ENCODE data around the gene KNTC1. TPM values are rescaled to one million over a fixed set of nuclear protein-coding genes. Genes with fewer than 3 reads are reported as not detected.

KNTC1 gene
- total and polyA plus RNA-seq, 9 donors, result 4.7 to 15.9 (median 8.6) TPM

DNA sequence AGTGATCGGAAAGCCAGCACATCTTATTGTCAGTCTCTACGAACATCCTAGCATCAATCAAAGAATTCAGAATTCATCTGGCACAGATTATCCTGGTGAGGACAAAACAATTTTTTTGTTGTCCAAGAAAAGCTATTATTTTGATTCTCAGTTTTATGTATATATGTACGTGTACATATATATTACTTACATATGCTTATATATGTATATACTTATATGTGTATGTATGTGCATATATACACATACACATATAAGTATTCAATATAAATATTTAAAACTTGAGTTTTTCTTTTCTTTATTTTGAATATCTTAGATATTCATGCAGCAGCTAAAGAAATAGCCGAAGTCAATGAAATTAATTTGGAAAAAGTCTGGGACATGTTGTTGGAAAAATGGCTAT, 77.9 kb downstream of the KNTC1 start:
- TF ChIP-seq EP300 (IDR thresholded peaks at IDR 0.05) (no peak), POLR2A (IDR thresholded peaks at IDR 0.05) (no peak)
- TF ChIP-seq, protein P1, sequence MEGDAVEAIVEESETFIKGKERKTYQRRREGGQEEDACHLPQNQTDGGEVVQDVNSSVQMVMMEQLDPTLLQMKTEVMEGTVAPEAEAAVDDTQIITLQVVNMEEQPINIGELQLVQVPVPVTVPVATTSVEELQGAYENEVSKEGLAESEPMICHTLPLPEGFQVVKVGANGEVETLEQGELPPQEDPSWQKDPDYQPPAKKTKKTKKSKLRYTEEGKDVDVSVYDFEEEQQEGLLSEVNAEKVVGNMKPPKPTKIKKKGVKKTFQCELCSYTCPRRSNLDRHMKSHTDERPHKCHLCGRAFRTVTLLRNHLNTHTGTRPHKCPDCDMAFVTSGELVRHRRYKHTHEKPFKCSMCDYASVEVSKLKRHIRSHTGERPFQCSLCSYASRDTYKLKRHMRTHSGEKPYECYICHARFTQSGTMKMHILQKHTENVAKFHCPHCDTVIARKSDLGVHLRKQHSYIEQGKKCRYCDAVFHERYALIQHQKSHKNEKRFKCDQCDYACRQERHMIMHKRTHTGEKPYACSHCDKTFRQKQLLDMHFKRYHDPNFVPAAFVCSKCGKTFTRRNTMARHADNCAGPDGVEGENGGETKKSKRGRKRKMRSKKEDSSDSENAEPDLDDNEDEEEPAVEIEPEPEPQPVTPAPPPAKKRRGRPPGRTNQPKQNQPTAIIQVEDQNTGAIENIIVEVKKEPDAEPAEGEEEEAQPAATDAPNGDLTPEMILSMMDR (IDR thresholded peaks at IDR 0.05), result no peak
- Histone ChIP-seq H3K36me3 (no peaks in the 10 kb centered on the region), H3K4me1 (ENCODE audit: insufficient read depth) (no peaks in the 10 kb centered on the region), H3K27ac (no peak overlapping the region), H3K27me3 (no peaks in the 10 kb centered on the region), H3K4me3 (no peak overlapping the region), H3K9me3 (no peaks in the 10 kb centered on the region)
- no peak for DNase-seq
- WGBS, 3 donors, result 93 to 96% (median 94%) methylated on average over 4 of the region's 4 CpGs
- intact Hi-C loops (cut with DNase I), result no loop called here

GRCh38 chr12:122609732-122610131, 82.7 kb downstream of the KNTC1 start:
- intact Hi-C loops (cut with DNase I), result no loop called here
- WGBS, 3 donors, result 73 to 76% (median 75%) methylated on average over 3 of the region's 3 CpGs
- H3K4me1 ChIP-seq (ENCODE audit: insufficient read depth), result no peaks in the 10 kb centered on the region

DNA sequence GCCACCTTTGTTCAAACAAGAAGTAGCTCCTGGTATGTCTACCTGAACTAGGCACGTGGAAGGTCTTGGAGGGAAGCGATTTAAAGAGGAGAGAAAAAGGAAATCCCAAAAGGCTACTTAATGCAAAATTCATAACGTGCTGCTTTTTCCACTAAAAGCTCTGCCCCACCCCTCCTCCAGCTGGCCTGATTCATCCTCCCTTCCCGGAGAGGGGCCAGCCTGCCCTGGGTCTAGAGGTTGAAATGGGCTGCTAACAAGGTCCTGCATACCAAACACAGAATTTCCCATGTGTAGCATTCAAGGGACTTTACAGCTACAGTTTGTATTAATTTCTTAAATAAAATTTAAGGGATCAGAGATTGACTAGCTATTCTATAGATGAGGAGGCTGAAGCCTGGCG, 83.2 kb downstream of the KNTC1 start:
- no peak for DNase-seq
- Histone ChIP-seq H3K36me3 (no peaks in the 10 kb centered on the region), H3K4me3 (no peak overlapping the region), H3K9me3 (no peaks in the 10 kb centered on the region), H3K27ac (no peak overlapping the region), H3K4me1 (ENCODE audit: insufficient read depth) (no peaks in the 10 kb centered on the region), H3K27me3 (no peaks in the 10 kb centered on the region)
- intact Hi-C loops (cut with DNase I), result no loop called here
- 74 to 80% (median 76%) methylated on average over 5 of the region's 5 CpGs for WGBS, 3 donors
- TF ChIP-seq POLR2A (IDR thresholded peaks at IDR 0.05), result no peak
- no peak for TF ChIP-seq EP300 (IDR thresholded peaks at IDR 0.05)

More at GRCh38 chr12:122609732-122610131, 82.7 kb downstream of the KNTC1 start:
- no peaks in the 10 kb centered on the region for H3K9me3 ChIP-seq
- no peak overlapping the region for H3K4me3 ChIP-seq
- TF ChIP-seq, protein P1 (IDR thresholded peaks at IDR 0.05), result no peak
- TF ChIP-seq EP300 (IDR thresholded peaks at IDR 0.05) (no peak), POLR2A (IDR thresholded peaks at IDR 0.05) (no peak)
- no peaks in the 10 kb centered on the region for H3K27me3 ChIP-seq
- H3K36me3 ChIP-seq, result no peaks in the 10 kb centered on the region
- no peak for DNase-seq
- no peak overlapping the region for H3K27ac ChIP-seq

DNA sequence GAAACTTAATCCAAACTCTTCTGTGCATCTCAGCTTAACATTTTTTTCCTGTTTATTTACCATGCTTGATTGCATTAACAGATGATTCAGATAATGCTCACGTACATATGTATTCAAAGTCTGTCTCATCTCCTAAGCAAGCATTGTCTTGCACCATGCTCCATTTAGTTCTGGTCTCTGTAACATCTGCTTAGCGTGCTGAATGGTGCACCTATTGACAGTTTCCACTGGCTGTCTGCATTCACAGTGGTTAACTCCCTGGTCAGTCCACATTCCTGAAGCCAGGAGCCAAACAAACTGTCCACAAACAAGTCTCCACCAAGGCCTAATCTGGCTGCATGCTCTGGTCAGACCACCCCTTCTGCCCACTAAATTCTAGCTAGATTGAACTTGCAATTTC, 83.9 kb downstream of the KNTC1 start:
- Histone ChIP-seq H3K27ac (no peak overlapping the region), H3K4me1 (ENCODE audit: insufficient read depth) (no peaks in the 10 kb centered on the region), H3K4me3 (no peak overlapping the region), H3K27me3 (no peaks in the 10 kb centered on the region), H3K36me3 (no peaks in the 10 kb centered on the region), H3K9me3 (no peaks in the 10 kb centered on the region)
- no peak for DNase-seq
- TF ChIP-seq EP300 (IDR thresholded peaks at IDR 0.05), result no peak
- TF ChIP-seq, protein P1 (IDR thresholded peaks at IDR 0.05), result no peak
- TF ChIP-seq POLR2A (IDR thresholded peaks at IDR 0.05), result no peak
- WGBS, 3 donors, result 85 to 95% (median 86%) methylated on average over 2 of the region's 2 CpGs
- intact Hi-C loops (cut with DNase I), result no loop called here

GRCh38 chr12:122614839-122615238, 87.8 kb downstream of the KNTC1 start:
- TF ChIP-seq POLR2A (IDR thresholded peaks at IDR 0.05) (no peak), EP300 (IDR thresholded peaks at IDR 0.05) (no peak)
- TF ChIP-seq, protein P1 (IDR thresholded peaks at IDR 0.05), result no peak
- H3K4me3 ChIP-seq, result no peak overlapping the region
- no peaks in the 10 kb centered on the region for H3K36me3 ChIP-seq
- DNase-seq, result no peak
- intact Hi-C loops (cut with DNase I), result no loop called here
- H3K4me1 ChIP-seq (ENCODE audit: insufficient read depth), result no peaks in the 10 kb centered on the region
- no peak overlapping the region for H3K27ac ChIP-seq
- 55 to 80% (median 66%) methylated on average over 1 of the region's 1 CpG for WGBS, 3 donors
- H3K9me3 ChIP-seq, result no peaks in the 10 kb centered on the region
- no peaks in the 10 kb centered on the region for H3K27me3 ChIP-seq
